DND-41 (cell line): ENCODE data around the gene GCN1.
"Not testable (repeated sequence)": the region's sequence is repeated elsewhere in the genome, so short reads cannot be mapped to it uniquely, and the experiment has no call there.

ENCODE experiments used
- EZH2 ChIP-seq: IDR thresholded peaks from 3 replicates; pipeline ENCODE4 v1.6.1; 2012; ENCODE audit warnings: borderline replicate concordance, low read depth, mild to moderate bottlenecking, moderate library complexity, low read length, inconsistent platforms; ENCODE audit not compliant: severe bottlenecking
- TF ChIP-seq, protein P1 (sequence below): IDR thresholded peaks from 2 replicates; pipeline ENCODE4 v1.5.1; 2012; ENCODE audit warnings: borderline replicate concordance, low read length, moderate library complexity, mild to moderate bottlenecking; ENCODE audit not compliant: poor library complexity, severe bottlenecking; ENCODE audit errors: extremely low read depth

GRCh38 chr12:120236809-120237208 lies 42.3 kb upstream of the GCN1 start:
- TF ChIP-seq, protein P1, sequence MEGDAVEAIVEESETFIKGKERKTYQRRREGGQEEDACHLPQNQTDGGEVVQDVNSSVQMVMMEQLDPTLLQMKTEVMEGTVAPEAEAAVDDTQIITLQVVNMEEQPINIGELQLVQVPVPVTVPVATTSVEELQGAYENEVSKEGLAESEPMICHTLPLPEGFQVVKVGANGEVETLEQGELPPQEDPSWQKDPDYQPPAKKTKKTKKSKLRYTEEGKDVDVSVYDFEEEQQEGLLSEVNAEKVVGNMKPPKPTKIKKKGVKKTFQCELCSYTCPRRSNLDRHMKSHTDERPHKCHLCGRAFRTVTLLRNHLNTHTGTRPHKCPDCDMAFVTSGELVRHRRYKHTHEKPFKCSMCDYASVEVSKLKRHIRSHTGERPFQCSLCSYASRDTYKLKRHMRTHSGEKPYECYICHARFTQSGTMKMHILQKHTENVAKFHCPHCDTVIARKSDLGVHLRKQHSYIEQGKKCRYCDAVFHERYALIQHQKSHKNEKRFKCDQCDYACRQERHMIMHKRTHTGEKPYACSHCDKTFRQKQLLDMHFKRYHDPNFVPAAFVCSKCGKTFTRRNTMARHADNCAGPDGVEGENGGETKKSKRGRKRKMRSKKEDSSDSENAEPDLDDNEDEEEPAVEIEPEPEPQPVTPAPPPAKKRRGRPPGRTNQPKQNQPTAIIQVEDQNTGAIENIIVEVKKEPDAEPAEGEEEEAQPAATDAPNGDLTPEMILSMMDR, result not testable (repeated sequence)
- not testable (repeated sequence) for TF ChIP-seq EZH2
